DOHH2 (cell line): ENCODE data around the gene AGK.

ENCODE experiments used
- H3F3A ChIP-seq: fragments of 200-600 bp; sonication (generic), shearing (Covaris generic); 2 replicates; pipeline ENCODE4 v1.6.0; 2016; ENCODE audit warnings: antibody characterized with exemption, mild to moderate bottlenecking; ENCODE audit not compliant: control insufficient read depth, insufficient read depth
- H3K27ac ChIP-seq: fragments of 200-600 bp; sonication (generic); 2 replicates; pipeline ENCODE4 v1.5.1; 2014; ENCODE audit warnings: low read depth, mild to moderate bottlenecking, low read length, moderate library complexity
- H3K27me3 ChIP-seq: fragments of 200-600 bp; sonication (generic); 2 replicates; pipeline ENCODE4 v1.6.1; 2014; ENCODE audit warnings: mild to moderate bottlenecking, low read length, mixed read lengths; ENCODE audit not compliant: control insufficient read depth
- H3K36me3 ChIP-seq: fragments of 200-600 bp; sonication (generic); 2 replicates; pipeline ENCODE4 v1.6.1; 2014; ENCODE audit warnings: mild to moderate bottlenecking, low read length, moderate library complexity, mixed read lengths; ENCODE audit not compliant: control insufficient read depth
- H3K4me1 ChIP-seq: fragments of 200-600 bp; sonication (generic); 2 replicates; pipeline ENCODE4 v1.6.1; 2014; ENCODE audit warnings: mild to moderate bottlenecking, low read length, mixed read lengths; ENCODE audit not compliant: control insufficient read depth
- H3K4me2 ChIP-seq: fragments of 200-600 bp; sonication (generic); 2 replicates; pipeline ENCODE4 v1.6.0; 2014; ENCODE audit warnings: mild to moderate bottlenecking, low read length, moderate library complexity
- H3K4me3 ChIP-seq: fragments of 200-600 bp; sonication (generic); 2 replicates; pipeline ENCODE4 v1.5.1; 2014; ENCODE audit warnings: mild to moderate bottlenecking, low read length, mixed read lengths
- H3K79me2 ChIP-seq: fragments of 200-600 bp; sonication (generic); 2 replicates; pipeline ENCODE4 v1.6.1; 2014; ENCODE audit warnings: mild to moderate bottlenecking, low read length, mixed read lengths; ENCODE audit not compliant: control insufficient read depth
- H3K9me2 ChIP-seq: fragments of 200-600 bp; sonication (generic); replicated peaks from 2 replicates; pipeline ENCODE4 v1.6.1; 2014; ENCODE audit warnings: mild to moderate bottlenecking, low read length, mixed read lengths; ENCODE audit not compliant: control insufficient read depth
- H3K9me3 ChIP-seq: fragments of 200-600 bp; sonication (generic); 2 replicates; pipeline ENCODE4 v1.6.1; 2014; ENCODE audit warnings: antibody characterized with exemption, low read length, mixed read lengths; ENCODE audit not compliant: control insufficient read depth, insufficient read depth
- H4K20me1 ChIP-seq: fragments of 200-600 bp; sonication (generic); 2 replicates; pipeline ENCODE4 v1.6.0; 2014; ENCODE audit warnings: low read depth, mild to moderate bottlenecking, antibody characterized with exemption, low read length, moderate library complexity; ENCODE audit not compliant: control insufficient read depth, insufficient read depth
- EZH2phosphoT487 ChIP-seq: fragments of 200-600 bp; sonication (generic); IDR thresholded peaks from 2 replicates; pipeline ENCODE4 v1.6.1; 2017; ENCODE audit warnings: borderline replicate concordance, mild to moderate bottlenecking, antibody characterized with exemption, low read length, moderate library complexity, mixed read lengths
- TF ChIP-seq, protein P1 (sequence below): fragments of 200-600 bp; sonication (generic); IDR thresholded peaks from one replicate; pipeline ENCODE4 v1.5.1; 2014; ENCODE audit warnings: antibody characterized with exemption, mild to moderate bottlenecking, low read depth, low read length; ENCODE audit not compliant: poor library complexity, severe bottlenecking

The AGK gene

DNA sequence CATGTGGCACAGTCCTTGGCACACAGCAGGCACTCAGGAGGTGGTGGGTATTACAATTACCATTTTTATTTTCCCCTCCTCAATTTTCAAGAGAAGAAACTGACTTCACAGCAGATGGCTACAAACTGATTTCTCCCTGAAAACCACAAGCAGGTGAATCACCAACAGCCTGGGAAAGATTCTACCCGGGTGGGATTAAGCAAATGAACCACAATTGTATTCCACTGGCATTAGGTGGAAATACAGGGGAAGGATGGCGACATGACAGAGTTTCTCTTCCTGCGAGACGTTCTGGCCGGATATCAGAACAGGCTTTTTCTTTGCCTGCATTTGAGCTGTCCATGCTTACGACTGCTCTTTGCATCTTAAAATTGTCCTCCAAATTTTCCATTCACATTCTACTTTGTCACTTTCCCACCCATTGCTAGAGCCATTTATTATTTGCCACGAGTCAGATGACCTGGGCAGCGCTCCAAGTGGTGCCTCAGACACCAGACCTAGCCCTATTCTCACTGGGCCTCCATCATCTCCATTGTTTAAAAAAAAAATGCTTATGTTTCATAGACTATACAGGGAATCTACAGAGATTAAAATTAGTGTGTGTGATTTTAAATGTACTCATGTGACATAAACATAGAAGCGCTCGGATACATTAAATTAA is 146.1 kb downstream of the AGK start:
- Histone ChIP-seq H4K20me1 (no peaks in the 10 kb centered on the region), H3K27me3 (peaks cover 35% of the 10 kb centered on the region), H3K4me1 (peaks cover 39% of the 10 kb centered on the region), H3K79me2 (no peaks in the 10 kb centered on the region), H3K9me2 (no peaks in the 10 kb centered on the region), H3K9me3 (no peaks in the 10 kb centered on the region), H3K36me3 (no peaks in the 10 kb centered on the region), H3K27ac (no peak overlapping the region), H3K4me2 (no peak overlapping the region), H3F3A (no peaks in the 10 kb centered on the region; the same call in 1 of the 2 replicates), H3K4me3 (no peak overlapping the region)
- TF ChIP-seq EZH2phosphoT487, result no peak
- TF ChIP-seq, protein P1, sequence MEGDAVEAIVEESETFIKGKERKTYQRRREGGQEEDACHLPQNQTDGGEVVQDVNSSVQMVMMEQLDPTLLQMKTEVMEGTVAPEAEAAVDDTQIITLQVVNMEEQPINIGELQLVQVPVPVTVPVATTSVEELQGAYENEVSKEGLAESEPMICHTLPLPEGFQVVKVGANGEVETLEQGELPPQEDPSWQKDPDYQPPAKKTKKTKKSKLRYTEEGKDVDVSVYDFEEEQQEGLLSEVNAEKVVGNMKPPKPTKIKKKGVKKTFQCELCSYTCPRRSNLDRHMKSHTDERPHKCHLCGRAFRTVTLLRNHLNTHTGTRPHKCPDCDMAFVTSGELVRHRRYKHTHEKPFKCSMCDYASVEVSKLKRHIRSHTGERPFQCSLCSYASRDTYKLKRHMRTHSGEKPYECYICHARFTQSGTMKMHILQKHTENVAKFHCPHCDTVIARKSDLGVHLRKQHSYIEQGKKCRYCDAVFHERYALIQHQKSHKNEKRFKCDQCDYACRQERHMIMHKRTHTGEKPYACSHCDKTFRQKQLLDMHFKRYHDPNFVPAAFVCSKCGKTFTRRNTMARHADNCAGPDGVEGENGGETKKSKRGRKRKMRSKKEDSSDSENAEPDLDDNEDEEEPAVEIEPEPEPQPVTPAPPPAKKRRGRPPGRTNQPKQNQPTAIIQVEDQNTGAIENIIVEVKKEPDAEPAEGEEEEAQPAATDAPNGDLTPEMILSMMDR, result no peak

DNA sequence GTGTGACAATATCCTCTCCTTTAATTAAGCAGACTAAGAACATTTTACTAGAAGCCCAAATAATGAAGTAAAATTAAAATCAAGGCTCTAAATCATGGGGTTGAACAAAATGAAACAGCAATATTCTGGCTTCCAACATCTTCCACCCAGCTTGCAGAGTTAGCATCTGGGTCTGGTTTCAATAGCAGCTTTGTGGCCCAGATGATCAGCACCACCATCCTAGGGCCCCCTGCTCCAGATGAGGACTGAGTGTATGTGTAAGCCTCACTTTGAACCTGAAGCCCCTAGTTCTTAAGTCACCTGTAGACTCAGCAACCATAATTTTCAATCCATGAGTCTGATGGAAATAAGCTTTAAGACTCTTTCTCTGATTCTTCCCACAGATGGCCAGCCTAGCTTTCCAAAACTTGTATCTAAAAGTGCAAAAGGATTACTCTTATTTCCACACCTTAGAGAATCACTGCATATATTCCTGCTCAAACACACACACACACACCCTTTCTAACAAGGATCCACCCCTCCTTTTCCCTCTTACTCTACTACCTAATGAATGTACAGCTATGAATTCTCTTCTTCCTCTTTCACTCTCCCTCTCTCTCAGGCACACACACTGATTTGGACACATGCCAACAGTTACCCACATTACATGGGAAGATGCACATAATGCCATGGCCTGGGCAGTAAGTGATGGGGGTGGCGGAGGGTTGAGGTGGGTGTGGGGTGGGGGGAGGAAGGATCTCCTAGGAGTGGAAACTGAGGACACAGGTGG is 147.2 kb downstream of the AGK start:
- H3K36me3 ChIP-seq, result no peaks in the 10 kb centered on the region
- no peaks in the 10 kb centered on the region for H4K20me1 ChIP-seq
- H3F3A ChIP-seq, result peaks cover 4% of the 10 kb centered on the region; the same call in 1 of the 2 replicates
- H3K4me3 ChIP-seq, result peak overlapping the region; percentile 31
- peaks cover 43% of the 10 kb centered on the region for H3K4me1 ChIP-seq
- H3K79me2 ChIP-seq, result no peaks in the 10 kb centered on the region
- TF ChIP-seq, protein P1, result no peak
- TF ChIP-seq EZH2phosphoT487, result no peak
- peak overlapping the region; percentile 62 for H3K4me2 ChIP-seq
- H3K9me2 ChIP-seq, result no peaks in the 10 kb centered on the region
- peaks cover 43% of the 10 kb centered on the region for H3K27me3 ChIP-seq
- H3K9me3 ChIP-seq, result no peaks in the 10 kb centered on the region
- H3K27ac ChIP-seq, result no peak overlapping the region

DNA sequence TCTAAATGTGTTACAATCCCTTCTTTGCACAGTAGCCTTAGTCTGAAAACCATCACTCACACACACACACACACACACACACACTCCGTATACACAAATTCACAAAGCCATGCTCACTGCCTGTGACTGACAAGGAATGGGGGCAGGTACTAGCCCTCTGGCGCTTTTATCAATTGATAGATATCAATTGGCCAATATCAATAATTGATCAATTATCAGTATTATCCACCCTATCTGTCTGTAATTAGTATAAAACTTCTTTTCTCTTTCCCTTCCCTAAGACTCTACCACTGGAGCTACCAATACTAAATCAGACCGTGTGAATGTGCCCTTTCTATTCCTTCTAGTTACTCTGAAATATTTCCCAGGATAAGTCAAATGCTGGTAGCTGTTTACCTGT is 148.7 kb downstream of the AGK start:
- H3F3A ChIP-seq, result peaks cover 4% of the 10 kb centered on the region; the same call in 1 of the 2 replicates
- H3K79me2 ChIP-seq, result no peaks in the 10 kb centered on the region
- H3K9me2 ChIP-seq, result no peaks in the 10 kb centered on the region
- H3K27ac ChIP-seq, result no peak overlapping the region
- H3K4me3 ChIP-seq, result no peak overlapping the region
- no peaks in the 10 kb centered on the region for H3K36me3 ChIP-seq
- peaks cover 53% of the 10 kb centered on the region for H3K27me3 ChIP-seq
- H3K9me3 ChIP-seq, result no peaks in the 10 kb centered on the region
- no peak for TF ChIP-seq EZH2phosphoT487
- TF ChIP-seq, protein P1, result no peak
- 0 out of 2 replicates have a peak overlapping the region, but pooled peaks have one; percentile 6 for H3K4me2 ChIP-seq
- H3K4me1 ChIP-seq, result peaks cover 43% of the 10 kb centered on the region
- no peaks in the 10 kb centered on the region for H4K20me1 ChIP-seq
